Upper lobe of left lung (tissue), 6 donors: ENCODE results near the gene ECI1. TPM values are rescaled to one million over a fixed set of nuclear protein-coding genes. Genes with fewer than 3 reads are reported as not detected.

Experiments
- ATAC-seq, 2 donors: fragments of 200-7000 bp; cut with Tn5 transposase; one replicate each; pipeline ENCODE4 v1.9.1; 2022; ENCODE audit warnings: mild to moderate bottlenecking in 2 of 2, moderate library complexity in 2 of 2; ENCODE audit not compliant: low FRiP score in 2 of 2
- DNase-seq, 2 donors: peaks; one replicate each; pipeline ENCODE4 v3.0.0-alpha.2; 2019 to 2020
- H3K27ac ChIP-seq, 4 donors: fragments of 200-600 bp; sonication (generic); one replicate each; pipeline ENCODE4 v1.5.1; 2016 to 2019
- H3K27me3 ChIP-seq, 4 donors: fragments of 200-600 bp; sonication (generic); one replicate each; pipeline ENCODE4 v1.5.1; 2017 to 2019
- H3K36me3 ChIP-seq, 4 donors: fragments of 200-600 bp; sonication (generic); one replicate each; pipeline ENCODE4 v1.5.1; 2016 to 2019
- H3K4me1 ChIP-seq, 4 donors: fragments of 200-600 bp; sonication (generic); one replicate each; pipeline ENCODE4 v1.5.1; 2018 to 2019
- H3K4me3 ChIP-seq, 4 donors: fragments of 200-600 bp; sonication (generic); one replicate each; pipeline ENCODE4 v1.5.1; 2017 to 2019; ENCODE audit warnings: mild to moderate bottlenecking in 2 of 4, moderate library complexity in 1 of 4
- H3K9me3 ChIP-seq, 4 donors: fragments of 200-600 bp; sonication (generic); one replicate each; pipeline ENCODE4 v1.5.1; 2018 to 2019
- CTCF ChIP-seq, 6 experiments: fragments of 450-650 bp in 4 of 6; fragments of 200-600 bp in 2 of 6; sonication (generic) in 2 of 6; IDR thresholded peaks; one replicate each; pipeline ENCODE4 v1.5.1; 2016 to 2019; ENCODE audit warnings: antibody characterized with exemption in 6 of 6
- EP300 ChIP-seq, 4 donors: sonication (generic); formaldehyde crosslinking; IDR thresholded peaks; one replicate each; pipeline ENCODE4 v1.5.1; 2017; ENCODE audit warnings: antibody characterized with exemption in 4 of 4, control low read depth in 2 of 4
- POLR2A ChIP-seq, 4 donors: fragments of 450-650 bp; IDR thresholded peaks; one replicate each; pipeline ENCODE4 v1.5.1; 2016 to 2017; ENCODE audit warnings: antibody characterized with exemption in 4 of 4, mild to moderate bottlenecking in 2 of 4
- POLR2AphosphoS5 ChIP-seq, 2 donors: sonication (generic); formaldehyde crosslinking; IDR thresholded peaks; one replicate each; pipeline ENCODE4 v1.5.1; 2017; ENCODE audit warnings: antibody characterized with exemption in 2 of 2
- WGBS, 2 donors: methylation state at CpG; one replicate each; pipeline ENCODE4 v1.1.5; 2017 to 2018; 5-methylcytosine and 5-hydroxymethylcytosine counted together
- small RNA-seq, 4 donors: library from RNA; depleted of rRNA; stranded (forward); fragments of <200 nt; gene quantifications; one replicate each; pipeline ENCODE3, GENCODE V24; 2016
- total RNA-seq, 6 donors: library from RNA; depleted of rRNA in 4 of 6; stranded (reverse); fragments of >200 nt in 4 of 6; gene quantifications; one replicate each; pipeline versions ENCODE4 v1.1.0 to v1.2.1, GENCODE V29; 2016 to 2021
- donor health status: DM: no; HTN: no; CAD: no; lungs with moderate emphysema.
- donor health status: DM: no; HTN: yes; CAD: no; lungs with severe emphysema.

Gene ECI1
- total RNA-seq, 6 donors from 2014 or later, result 48.1 to 75.5 (median 68.2) TPM

GRCh38 chr16:2190659-2191445, 60.5 kb downstream of the ECI1 start:
- Histone ChIP-seq H3K4me3 (no peak overlapping the region), H3K27me3 (peaks cover 0 to 14% (median 10%) of the 10 kb centered on the region in 4 donors), H3K4me1 (peaks cover 4 to 11% (median 8%) of the 10 kb centered on the region in 4 donors), H3K36me3 (no peaks in the 10 kb centered on the region), H3K9me3 (no peaks in the 10 kb centered on the region), H3K27ac (no peak overlapping the region)
- TF ChIP-seq POLR2AphosphoS5 (IDR thresholded peaks at IDR 0.05), result no peak
- no peak for TF ChIP-seq POLR2A (IDR thresholded peaks at IDR 0.05)
- TF ChIP-seq CTCF (IDR thresholded peaks at IDR 0.05), result no peak
- TF ChIP-seq EP300 (IDR thresholded peaks at IDR 0.05), result no peak
- ATAC-seq, result no peak
- WGBS, 2 donors, result 83% methylated on average over 11 to 23 of the region's 25 CpGs
- DNase-seq, result peak in 1 of 2 donors; percentile 76

GRCh38 chr16:2190002-2190658, 61.3 kb downstream of the ECI1 start:
- H3K4me1 ChIP-seq, result peaks cover 0 to 3% (median 1%) of the 10 kb centered on the region in 4 donors
- no peaks in the 10 kb centered on the region for H3K36me3 ChIP-seq
- DNase-seq (peak in 1 of 2 donors; percentile 79), ATAC-seq (no peak)
- no peak overlapping the region for H3K4me3 ChIP-seq
- no peak for TF ChIP-seq POLR2A (IDR thresholded peaks at IDR 0.05)
- TF ChIP-seq CTCF (IDR thresholded peaks at IDR 0.05), result no peak
- TF ChIP-seq EP300 (IDR thresholded peaks at IDR 0.05), result no peak
- TF ChIP-seq POLR2AphosphoS5 (IDR thresholded peaks at IDR 0.05), result no peak
- no peak overlapping the region for H3K27ac ChIP-seq
- peaks cover 0 to 6% (median 3%) of the 10 kb centered on the region in 4 donors for H3K27me3 ChIP-seq
- WGBS, 2 donors, result 91 to 92% methylated on average over 9 to 18 of the region's 24 CpGs
- H3K9me3 ChIP-seq, result no peaks in the 10 kb centered on the region

Small RNA genes within 50 kb of the gene (small RNA-seq; reads per million reads assigned to genes)
- gene MIR3677, result 0 reads per million in 4 donors
- gene MIR4717, result 0 reads per million in 4 donors

Other genes with a start within 250 kb of the ECI1 start
- 10 to 100 TPM; 20.1 to 62.8 (median 41.7) TPM for gene ZNF598, start 241.8 kb downstream of the ECI1 start, total RNA-seq
- gene NPW, start 231.8 kb downstream of the ECI1 start, total RNA-seq, result under 1 TPM in 2 of 6 donors, not detected in 4; 0.67 to 0.80 TPM
- 100 to 1,000 TPM; 131 to 604 (median 283) TPM for gene NHERF2, start 224.7 kb downstream of the ECI1 start, total RNA-seq
- gene NTHL1, start 203.8 kb downstream of the ECI1 start, total RNA-seq, result 10 to 100 TPM; 17.8 to 43.6 (median 28.8) TPM
- gene TSC2, start 203.6 kb downstream of the ECI1 start, total RNA-seq, result 100 to 1,000 TPM in 4 of 6 donors, 10 to 100 TPM in 2; 47.3 to 296 (median 118) TPM
- 100 to 1,000 TPM in 3 of 6 donors, 10 to 100 TPM in 3; 75.4 to 567 (median 106) TPM for gene PKD1, start 115.7 kb downstream of the ECI1 start, total RNA-seq
- 1 to 10 TPM in 1 of 6 donors, under 1 TPM in 3, not detected in 2; 0.30 to 6.8 (median 0.85) TPM for gene RAB26, start 103.0 kb downstream of the ECI1 start, total RNA-seq
- gene TRAF7, start 95.8 kb downstream of the ECI1 start, total RNA-seq, result 10 to 100 TPM; 34.6 to 72.6 (median 52.9) TPM
- 1 to 10 TPM in 1 of 6 donors, under 1 TPM in 2, not detected in 3; 0.06 to 1.0 (median 0.15) TPM for gene CASKIN1, start 55.0 kb downstream of the ECI1 start, total RNA-seq
- 10 to 100 TPM; 24.6 to 93.2 (median 47.7) TPM for gene MLST8, start 46.1 kb downstream of the ECI1 start, total RNA-seq
- gene BRICD5, start 40.7 kb downstream of the ECI1 start, total RNA-seq, result 10 to 100 TPM in 3 of 6 donors, 1 to 10 TPM in 3; 4.0 to 70.2 (median 10.8) TPM
- gene PGP, start 36.7 kb downstream of the ECI1 start, total RNA-seq, result 10 to 100 TPM; 18.6 to 32.5 (median 21.7) TPM
- 100 to 1,000 TPM in 1 of 6 donors, 10 to 100 TPM in 5; 24.9 to 153 (median 32.9) TPM for gene E4F1, start 28.0 kb downstream of the ECI1 start, total RNA-seq
- 1 to 10 TPM in 3 of 6 donors, under 1 TPM in 1, not detected in 2; 0.79 to 2.1 (median 1.5) TPM for gene DNASE1L2, start 15.1 kb downstream of the ECI1 start, total RNA-seq
- gene RNPS1, start 16.5 kb upstream of the ECI1 start, total RNA-seq, result 100 to 1,000 TPM in 5 of 6 donors, 10 to 100 TPM in 1; 92.2 to 142 (median 114) TPM
- 100 to 1,000 TPM; 337 to 619 (median 455) TPM for gene ABCA3, start 89.1 kb upstream of the ECI1 start, total RNA-seq
- gene CCNF, start 177.9 kb upstream of the ECI1 start, total RNA-seq, result 1 to 10 TPM; 2.7 to 5.2 (median 3.9) TPM
- 1 to 10 TPM in 4 of 6 donors, under 1 TPM in 1, not detected in 1; 0.61 to 2.7 (median 1.7) TPM for gene TEDC2, start 208.5 kb upstream of the ECI1 start, total RNA-seq
- not detected for gene NTN3, start 219.7 kb upstream of the ECI1 start, total RNA-seq
- 10 to 100 TPM; 25.9 to 49.6 (median 37.2) TPM for gene TBC1D24, start 223.5 kb upstream of the ECI1 start, total RNA-seq